Measurements from ENCODE around the gene VRK2.
"Not testable (repeated sequence)": the region's sequence is repeated elsewhere in the genome, so short reads cannot be mapped to it uniquely, and the experiment has no call there.

The VRK2 gene

GRCh38 chr2:58140508-58141072 is 94.0 kb downstream of the VRK2 start:
- no peak overlapping the region for H3K27ac ChIP-seq
- no peaks in the 10 kb centered on the region for H3K4me1 ChIP-seq
- no peak overlapping the region for H2AFZ ChIP-seq
- H3K79me2 ChIP-seq = no peaks in the 10 kb centered on the region
- H3K9ac ChIP-seq = no peak overlapping the region
- no peak overlapping the region for H3K4me2 ChIP-seq (ENCODE audit: low read length)
- no peaks in the 10 kb centered on the region for H3K36me3 ChIP-seq (ENCODE audit: control insufficient read depth, insufficient read depth, low read length)
- no peaks in the 10 kb centered on the region for H3K9me3 ChIP-seq (ENCODE audit: control insufficient read depth, low read length)
- H3K27me3 ChIP-seq (ENCODE audit: control insufficient read depth, insufficient read depth, low read length) = no peaks in the 10 kb centered on the region
- no peak overlapping the region for H3K4me3 ChIP-seq (ENCODE audit: low read depth, low read length)
- TF ChIP-seq CTCF (IDR thresholded peaks at IDR 0.05) = no peak

GRCh38 chr2:58145769-58146168 is 99.2 kb downstream of the VRK2 start:
- not testable (repeated sequence) for H2AFZ ChIP-seq; H3K4me3 ChIP-seq (ENCODE audit: low read depth, low read length); H3K4me1 ChIP-seq; H3K4me2 ChIP-seq (ENCODE audit: low read length); H3K27ac ChIP-seq; H3K27me3 ChIP-seq (ENCODE audit: control insufficient read depth, insufficient read depth, low read length); H3K79me2 ChIP-seq; H3K9ac ChIP-seq; H3K36me3 ChIP-seq (ENCODE audit: control insufficient read depth, insufficient read depth, low read length); H3K9me3 ChIP-seq (ENCODE audit: control insufficient read depth, low read length)

- Histone ChIP-seq H2AFZ (no peak overlapping the region), H3K27me3 (ENCODE audit: control insufficient read depth, insufficient read depth, low read length) (no peaks in the 10 kb centered on the region), H3K79me2 (no peaks in the 10 kb centered on the region), H3K4me3 (ENCODE audit: low read depth, low read length) (no peak overlapping the region), H3K27ac (no peak overlapping the region), H3K9me3 (ENCODE audit: control insufficient read depth, low read length) (no peaks in the 10 kb centered on the region), H3K9ac (no peak overlapping the region), H3K4me2 (ENCODE audit: low read length) (no peak overlapping the region), H3K36me3 (ENCODE audit: control insufficient read depth, insufficient read depth, low read length) (no peaks in the 10 kb centered on the region), H3K4me1 (no peaks in the 10 kb centered on the region)
- TF ChIP-seq CTCF (IDR thresholded peaks at IDR 0.05) = no peak
These were observed 100.1 kb downstream of the VRK2 start for GRCh38 chr2:58146707-58147106.

- Histone ChIP-seq H3K4me2 (ENCODE audit: low read length) (no peak overlapping the region), H3K9ac (no peak overlapping the region), H3K9me3 (ENCODE audit: control insufficient read depth, low read length) (no peaks in the 10 kb centered on the region), H3K36me3 (ENCODE audit: control insufficient read depth, insufficient read depth, low read length) (no peaks in the 10 kb centered on the region), H3K4me1 (no peaks in the 10 kb centered on the region), H3K27me3 (ENCODE audit: control insufficient read depth, insufficient read depth, low read length) (no peaks in the 10 kb centered on the region), H3K79me2 (no peaks in the 10 kb centered on the region), H3K4me3 (ENCODE audit: low read depth, low read length) (no peak overlapping the region), H3K27ac (no peak overlapping the region), H2AFZ (no peak overlapping the region)
- TF ChIP-seq CTCF (IDR thresholded peaks at IDR 0.05) = no peak
These were observed 108.7 kb downstream of the VRK2 start for GRCh38 chr2:58155160-58155778.

GRCh38 chr2:58156780-58157179 is 110.2 kb downstream of the VRK2 start:
- Histone ChIP-seq H3K9ac (no peak overlapping the region), H3K4me2 (ENCODE audit: low read length) (no peak overlapping the region), H3K9me3 (ENCODE audit: control insufficient read depth, low read length) (no peaks in the 10 kb centered on the region), H3K27me3 (ENCODE audit: control insufficient read depth, insufficient read depth, low read length) (no peaks in the 10 kb centered on the region), H3K36me3 (ENCODE audit: control insufficient read depth, insufficient read depth, low read length) (no peaks in the 10 kb centered on the region), H3K4me1 (no peaks in the 10 kb centered on the region), H3K79me2 (no peaks in the 10 kb centered on the region), H3K27ac (no peak overlapping the region), H2AFZ (no peak overlapping the region), H3K4me3 (ENCODE audit: low read depth, low read length) (no peak overlapping the region)
- no peak for TF ChIP-seq CTCF (IDR thresholded peaks at IDR 0.05)

Measured in parathyroid adenoma (tissue), 2 donors.